ENCODE measurements around the gene ADIPOR2.

DNA sequence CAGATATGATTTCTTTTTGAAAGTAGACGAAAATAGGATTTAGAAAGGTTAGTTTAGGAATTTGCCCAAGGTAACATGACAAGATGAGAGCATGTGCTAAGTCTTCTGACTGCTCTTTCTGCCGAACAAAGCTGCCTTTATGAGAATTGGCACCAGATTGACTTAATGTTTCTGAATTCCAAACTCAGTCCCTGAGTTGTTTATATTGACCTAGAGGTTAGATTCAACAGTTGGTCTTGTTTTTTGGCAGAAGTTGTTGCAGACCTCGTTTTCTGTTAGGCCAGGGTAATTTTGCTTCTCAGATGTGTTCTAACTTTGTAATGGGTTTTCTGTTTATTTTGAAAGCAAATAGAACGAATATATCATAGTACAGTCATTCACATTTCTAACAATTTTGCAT lies 68.0 kb downstream of the ADIPOR2 start:
- TF ChIP-seq CBX8 (IDR thresholded peaks at IDR 0.05) (no peak), EP300 (IDR thresholded peaks at IDR 0.05) (no peak), FOSL2 (IDR thresholded peaks at IDR 0.05) (no peak), FOSL2 (CRISPR knock-in tag; IDR thresholded peaks at IDR 0.05) (no peak), POLR2A (IDR thresholded peaks at IDR 0.05; ENCODE audit: low read length) (no peak), CHD2 (IDR thresholded peaks at IDR 0.05; ENCODE audit: low read length, partially characterized antibody) (no peak)
- TF ChIP-seq, protein P1, sequence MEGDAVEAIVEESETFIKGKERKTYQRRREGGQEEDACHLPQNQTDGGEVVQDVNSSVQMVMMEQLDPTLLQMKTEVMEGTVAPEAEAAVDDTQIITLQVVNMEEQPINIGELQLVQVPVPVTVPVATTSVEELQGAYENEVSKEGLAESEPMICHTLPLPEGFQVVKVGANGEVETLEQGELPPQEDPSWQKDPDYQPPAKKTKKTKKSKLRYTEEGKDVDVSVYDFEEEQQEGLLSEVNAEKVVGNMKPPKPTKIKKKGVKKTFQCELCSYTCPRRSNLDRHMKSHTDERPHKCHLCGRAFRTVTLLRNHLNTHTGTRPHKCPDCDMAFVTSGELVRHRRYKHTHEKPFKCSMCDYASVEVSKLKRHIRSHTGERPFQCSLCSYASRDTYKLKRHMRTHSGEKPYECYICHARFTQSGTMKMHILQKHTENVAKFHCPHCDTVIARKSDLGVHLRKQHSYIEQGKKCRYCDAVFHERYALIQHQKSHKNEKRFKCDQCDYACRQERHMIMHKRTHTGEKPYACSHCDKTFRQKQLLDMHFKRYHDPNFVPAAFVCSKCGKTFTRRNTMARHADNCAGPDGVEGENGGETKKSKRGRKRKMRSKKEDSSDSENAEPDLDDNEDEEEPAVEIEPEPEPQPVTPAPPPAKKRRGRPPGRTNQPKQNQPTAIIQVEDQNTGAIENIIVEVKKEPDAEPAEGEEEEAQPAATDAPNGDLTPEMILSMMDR (IDR thresholded peaks at IDR 0.05), result no peak
- TF ChIP-seq, protein P2, sequence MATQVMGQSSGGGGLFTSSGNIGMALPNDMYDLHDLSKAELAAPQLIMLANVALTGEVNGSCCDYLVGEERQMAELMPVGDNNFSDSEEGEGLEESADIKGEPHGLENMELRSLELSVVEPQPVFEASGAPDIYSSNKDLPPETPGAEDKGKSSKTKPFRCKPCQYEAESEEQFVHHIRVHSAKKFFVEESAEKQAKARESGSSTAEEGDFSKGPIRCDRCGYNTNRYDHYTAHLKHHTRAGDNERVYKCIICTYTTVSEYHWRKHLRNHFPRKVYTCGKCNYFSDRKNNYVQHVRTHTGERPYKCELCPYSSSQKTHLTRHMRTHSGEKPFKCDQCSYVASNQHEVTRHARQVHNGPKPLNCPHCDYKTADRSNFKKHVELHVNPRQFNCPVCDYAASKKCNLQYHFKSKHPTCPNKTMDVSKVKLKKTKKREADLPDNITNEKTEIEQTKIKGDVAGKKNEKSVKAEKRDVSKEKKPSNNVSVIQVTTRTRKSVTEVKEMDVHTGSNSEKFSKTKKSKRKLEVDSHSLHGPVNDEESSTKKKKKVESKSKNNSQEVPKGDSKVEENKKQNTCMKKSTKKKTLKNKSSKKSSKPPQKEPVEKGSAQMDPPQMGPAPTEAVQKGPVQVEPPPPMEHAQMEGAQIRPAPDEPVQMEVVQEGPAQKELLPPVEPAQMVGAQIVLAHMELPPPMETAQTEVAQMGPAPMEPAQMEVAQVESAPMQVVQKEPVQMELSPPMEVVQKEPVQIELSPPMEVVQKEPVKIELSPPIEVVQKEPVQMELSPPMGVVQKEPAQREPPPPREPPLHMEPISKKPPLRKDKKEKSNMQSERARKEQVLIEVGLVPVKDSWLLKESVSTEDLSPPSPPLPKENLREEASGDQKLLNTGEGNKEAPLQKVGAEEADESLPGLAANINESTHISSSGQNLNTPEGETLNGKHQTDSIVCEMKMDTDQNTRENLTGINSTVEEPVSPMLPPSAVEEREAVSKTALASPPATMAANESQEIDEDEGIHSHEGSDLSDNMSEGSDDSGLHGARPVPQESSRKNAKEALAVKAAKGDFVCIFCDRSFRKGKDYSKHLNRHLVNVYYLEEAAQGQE (IDR thresholded peaks at IDR 0.05), result no peak
- TF ChIP-seq, protein P3, sequence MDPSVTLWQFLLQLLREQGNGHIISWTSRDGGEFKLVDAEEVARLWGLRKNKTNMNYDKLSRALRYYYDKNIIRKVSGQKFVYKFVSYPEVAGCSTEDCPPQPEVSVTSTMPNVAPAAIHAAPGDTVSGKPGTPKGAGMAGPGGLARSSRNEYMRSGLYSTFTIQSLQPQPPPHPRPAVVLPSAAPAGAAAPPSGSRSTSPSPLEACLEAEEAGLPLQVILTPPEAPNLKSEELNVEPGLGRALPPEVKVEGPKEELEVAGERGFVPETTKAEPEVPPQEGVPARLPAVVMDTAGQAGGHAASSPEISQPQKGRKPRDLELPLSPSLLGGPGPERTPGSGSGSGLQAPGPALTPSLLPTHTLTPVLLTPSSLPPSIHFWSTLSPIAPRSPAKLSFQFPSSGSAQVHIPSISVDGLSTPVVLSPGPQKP (IDR thresholded peaks at IDR 0.05; ENCODE audit: low read depth, low read length), result no peak
- TF ChIP-seq, protein P4, sequence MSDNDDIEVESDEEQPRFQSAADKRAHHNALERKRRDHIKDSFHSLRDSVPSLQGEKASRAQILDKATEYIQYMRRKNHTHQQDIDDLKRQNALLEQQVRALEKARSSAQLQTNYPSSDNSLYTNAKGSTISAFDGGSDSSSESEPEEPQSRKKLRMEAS (IDR thresholded peaks at IDR 0.05), result no peak
- TF ChIP-seq, protein P5, sequence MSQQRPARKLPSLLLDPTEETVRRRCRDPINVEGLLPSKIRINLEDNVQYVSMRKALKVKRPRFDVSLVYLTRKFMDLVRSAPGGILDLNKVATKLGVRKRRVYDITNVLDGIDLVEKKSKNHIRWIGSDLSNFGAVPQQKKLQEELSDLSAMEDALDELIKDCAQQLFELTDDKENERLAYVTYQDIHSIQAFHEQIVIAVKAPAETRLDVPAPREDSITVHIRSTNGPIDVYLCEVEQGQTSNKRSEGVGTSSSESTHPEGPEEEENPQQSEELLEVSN (IDR thresholded peaks at IDR 0.05; ENCODE audit: borderline replicate concordance, low read depth), result no peak
- TF ChIP-seq, protein P6, sequence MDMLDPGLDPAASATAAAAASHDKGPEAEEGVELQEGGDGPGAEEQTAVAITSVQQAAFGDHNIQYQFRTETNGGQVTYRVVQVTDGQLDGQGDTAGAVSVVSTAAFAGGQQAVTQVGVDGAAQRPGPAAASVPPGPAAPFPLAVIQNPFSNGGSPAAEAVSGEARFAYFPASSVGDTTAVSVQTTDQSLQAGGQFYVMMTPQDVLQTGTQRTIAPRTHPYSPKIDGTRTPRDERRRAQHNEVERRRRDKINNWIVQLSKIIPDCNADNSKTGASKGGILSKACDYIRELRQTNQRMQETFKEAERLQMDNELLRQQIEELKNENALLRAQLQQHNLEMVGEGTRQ (IDR thresholded peaks at IDR 0.05), result no peak
